Hepatocyte (in vitro differentiated cells): ENCODE measurements around the gene CDK10. TPM values are rescaled to one million over a fixed set of nuclear protein-coding genes. Genes with fewer than 3 reads are reported as not detected.
A peak's percentile ranks its signal among the peaks of the same experiment; 100 is the strongest.

Source experiments
- DNase-seq: peaks from one replicate; pipeline ENCODE4 v3.0.0-alpha.2; 2016; ENCODE audit warnings: low spot score
- H2AFZ ChIP-seq: fragments of 200-600 bp; sonication (generic); 2 replicates; pipeline ENCODE4 v1.6.0; 2016; ENCODE audit warnings: antibody characterized with exemption, mild to moderate bottlenecking
- H3K27ac ChIP-seq: fragments of 200-600 bp; sonication (generic); 2 replicates; pipeline ENCODE4 v1.5.1; 2016; ENCODE audit warnings: mild to moderate bottlenecking
- H3K27me3 ChIP-seq: fragments of 200-600 bp; sonication (generic); 2 replicates; pipeline ENCODE4 v1.6.1; 2016
- H3K36me3 ChIP-seq: fragments of 200-600 bp; sonication (generic); replicated peaks from 2 replicates; pipeline ENCODE4 v1.5.1; 2016; ENCODE audit warnings: low read depth; ENCODE audit not compliant: insufficient read depth
- H3K4me1 ChIP-seq: fragments of 200-600 bp; sonication (generic); 2 replicates; pipeline ENCODE4 v1.5.1; 2016; ENCODE audit warnings: mild to moderate bottlenecking, moderate library complexity; ENCODE audit not compliant: insufficient read depth
- H3K4me2 ChIP-seq: fragments of 200-600 bp; sonication (generic); 2 replicates; pipeline ENCODE4 v1.6.0; 2016
- H3K4me3 ChIP-seq: fragments of 200-600 bp; sonication (generic); 2 replicates; pipeline ENCODE4 v1.5.1; 2016; ENCODE audit warnings: mild to moderate bottlenecking
- H3K79me2 ChIP-seq: fragments of 200-600 bp; sonication (generic); 2 replicates; pipeline ENCODE4 v1.6.0; 2017; ENCODE audit warnings: mild to moderate bottlenecking
- H3K9me2 ChIP-seq: fragments of 200-600 bp; sonication (generic); replicated peaks from 2 replicates; pipeline ENCODE4 v1.6.0; 2017; ENCODE audit warnings: mild to moderate bottlenecking; ENCODE audit not compliant: insufficient read depth
- H3K9me3 ChIP-seq: fragments of 200-600 bp; sonication (generic); 2 replicates; pipeline ENCODE4 v1.5.1; 2016; ENCODE audit warnings: low read depth, mild to moderate bottlenecking
- H4K20me1 ChIP-seq: fragments of 200-600 bp; sonication (generic); 2 replicates; pipeline ENCODE4 v1.6.0; 2016; ENCODE audit warnings: mild to moderate bottlenecking; ENCODE audit not compliant: insufficient read depth, poor library complexity, severe bottlenecking
- EZH2 ChIP-seq: fragments of 200-600 bp; sonication (generic); IDR thresholded peaks from 2 replicates; pipeline ENCODE4 v1.6.1; 2016; ENCODE audit warnings: antibody characterized with exemption, mild to moderate bottlenecking, borderline replicate concordance
- EZH2phosphoT487 ChIP-seq: fragments of 200-600 bp; sonication (generic); IDR thresholded peaks from one replicate; pipeline ENCODE4 v1.6.1; 2018; ENCODE audit warnings: antibody characterized with exemption, mild to moderate bottlenecking, low read depth, moderate library complexity; ENCODE audit not compliant: unreplicated experiment, severe bottlenecking
- WGBS: methylation state at CpG from one replicate; pipeline ENCODE4 v1.1.6; 2016; ENCODE audit warnings: low lambda C conversion rate; ENCODE audit errors: missing lambda C conversion rate; 5-methylcytosine and 5-hydroxymethylcytosine counted together
- polyA plus RNA-seq: library from polyadenylated mRNA; unstranded; fragments of >200 nt; fragmentation: Nextera tagmentation; extraction: Ambion mirVana; gene quantifications from 2 replicates; pipeline ENCODE4 v1.2.1, GENCODE V29; 2016
- total RNA-seq: library from RNA; depleted of rRNA; stranded (reverse); fragments of >200 nt; gene quantifications from 2 replicates; pipeline ENCODE4 v1.2.3, GENCODE V29; 2014
- TF ChIP-seq, protein P1 (sequence below): fragments of 200-600 bp; sonication (generic); IDR thresholded peaks from 2 replicates; pipeline ENCODE4 v1.5.1; 2016; ENCODE audit warnings: antibody characterized with exemption, mild to moderate bottlenecking; ENCODE audit not compliant: poor library complexity

Gene CDK10
- total and polyA plus RNA-seq, 2 experiments from 2014 or later = 70.4 to 155 TPM

DNA sequence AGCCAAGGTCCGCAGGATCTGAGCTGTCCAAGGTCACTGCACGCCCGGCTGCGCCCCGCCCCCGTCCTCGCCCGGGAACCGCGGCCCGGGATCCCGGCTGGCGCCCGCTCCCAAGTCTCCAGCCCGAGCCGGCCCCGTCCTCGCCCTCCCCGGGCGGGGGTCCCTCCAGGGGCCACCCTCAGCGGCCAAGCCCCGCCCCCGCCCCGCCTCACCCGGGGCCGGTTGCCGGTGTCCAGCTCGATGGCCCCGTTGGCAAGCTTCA, 34.0 kb downstream of the CDK10 start:
- Histone ChIP-seq H3K4me3 (peak overlapping the region; percentile 93), H3K27me3 (no peaks in the 10 kb centered on the region), H2AFZ (peak overlapping the region; percentile 92), H3K27ac (peak overlapping the region; percentile 99), H4K20me1 (peaks cover 28% of the 10 kb centered on the region), H3K4me1 (peaks cover 22% of the 10 kb centered on the region), H3K4me2 (peak overlapping the region; percentile 95), H3K36me3 (no peaks in the 10 kb centered on the region), H3K9me3 (no peaks in the 10 kb centered on the region), H3K9me2 (no peaks in the 10 kb centered on the region), H3K79me2 (peaks cover 35% of the 10 kb centered on the region)
- peak; percentile 84 for DNase-seq
- TF ChIP-seq, protein P1, sequence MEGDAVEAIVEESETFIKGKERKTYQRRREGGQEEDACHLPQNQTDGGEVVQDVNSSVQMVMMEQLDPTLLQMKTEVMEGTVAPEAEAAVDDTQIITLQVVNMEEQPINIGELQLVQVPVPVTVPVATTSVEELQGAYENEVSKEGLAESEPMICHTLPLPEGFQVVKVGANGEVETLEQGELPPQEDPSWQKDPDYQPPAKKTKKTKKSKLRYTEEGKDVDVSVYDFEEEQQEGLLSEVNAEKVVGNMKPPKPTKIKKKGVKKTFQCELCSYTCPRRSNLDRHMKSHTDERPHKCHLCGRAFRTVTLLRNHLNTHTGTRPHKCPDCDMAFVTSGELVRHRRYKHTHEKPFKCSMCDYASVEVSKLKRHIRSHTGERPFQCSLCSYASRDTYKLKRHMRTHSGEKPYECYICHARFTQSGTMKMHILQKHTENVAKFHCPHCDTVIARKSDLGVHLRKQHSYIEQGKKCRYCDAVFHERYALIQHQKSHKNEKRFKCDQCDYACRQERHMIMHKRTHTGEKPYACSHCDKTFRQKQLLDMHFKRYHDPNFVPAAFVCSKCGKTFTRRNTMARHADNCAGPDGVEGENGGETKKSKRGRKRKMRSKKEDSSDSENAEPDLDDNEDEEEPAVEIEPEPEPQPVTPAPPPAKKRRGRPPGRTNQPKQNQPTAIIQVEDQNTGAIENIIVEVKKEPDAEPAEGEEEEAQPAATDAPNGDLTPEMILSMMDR = no peak
- TF ChIP-seq EZH2 = no peak
- WGBS = 0% methylated on average over 5 of the region's 29 CpGs

DNA sequence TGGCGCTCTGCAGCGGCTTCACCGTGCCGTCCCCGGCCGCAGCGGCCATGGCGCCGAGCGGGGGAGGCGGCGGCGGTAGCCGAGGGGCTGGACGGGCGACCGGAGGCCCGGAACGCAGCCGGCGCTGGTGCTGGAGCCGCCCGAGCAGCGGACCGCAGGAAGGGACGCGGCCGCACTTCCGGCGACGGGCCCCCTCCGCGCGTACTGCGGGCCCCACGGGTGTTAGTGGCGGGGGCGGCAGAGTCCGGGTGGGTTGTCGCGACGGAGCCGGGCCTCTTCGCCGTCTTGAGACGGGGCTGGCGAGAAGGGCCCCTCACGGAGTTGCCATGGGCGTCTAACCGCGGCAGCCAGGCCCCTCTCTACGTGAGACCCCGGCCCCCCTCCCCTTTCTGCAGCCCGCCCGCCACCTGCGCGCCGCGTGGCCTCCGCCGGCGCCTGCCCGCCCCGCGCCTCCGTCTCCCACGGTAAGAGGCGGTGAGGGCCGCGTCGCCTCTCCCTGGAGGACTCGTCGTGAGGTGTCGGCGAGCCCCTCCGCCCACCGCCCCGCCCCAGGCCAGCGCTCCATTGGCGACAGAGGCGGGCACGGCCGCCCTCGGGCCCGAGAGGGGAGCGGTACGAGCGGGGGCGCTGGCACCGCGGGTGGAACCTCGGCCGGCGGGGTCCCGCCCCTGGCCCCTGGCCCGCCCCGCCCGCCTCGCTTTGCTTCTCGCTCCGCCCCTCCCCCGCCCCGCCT, 34.5 kb downstream of the CDK10 start, which contains the start of the genes VPS9D1 and ZNF276:
VPS9D1 (minus strand) TSS at position 86 of the 733 bp plus-strand sequence; CDS start at position 49, 37 bp downstream.
ZNF276 (plus strand) TSS at position 725 of the 733 bp plus-strand sequence. CDS start 104 bp downstream, outside the sequence.
- WGBS = 1% methylated on average over 34 of the region's 103 CpGs

DNA sequence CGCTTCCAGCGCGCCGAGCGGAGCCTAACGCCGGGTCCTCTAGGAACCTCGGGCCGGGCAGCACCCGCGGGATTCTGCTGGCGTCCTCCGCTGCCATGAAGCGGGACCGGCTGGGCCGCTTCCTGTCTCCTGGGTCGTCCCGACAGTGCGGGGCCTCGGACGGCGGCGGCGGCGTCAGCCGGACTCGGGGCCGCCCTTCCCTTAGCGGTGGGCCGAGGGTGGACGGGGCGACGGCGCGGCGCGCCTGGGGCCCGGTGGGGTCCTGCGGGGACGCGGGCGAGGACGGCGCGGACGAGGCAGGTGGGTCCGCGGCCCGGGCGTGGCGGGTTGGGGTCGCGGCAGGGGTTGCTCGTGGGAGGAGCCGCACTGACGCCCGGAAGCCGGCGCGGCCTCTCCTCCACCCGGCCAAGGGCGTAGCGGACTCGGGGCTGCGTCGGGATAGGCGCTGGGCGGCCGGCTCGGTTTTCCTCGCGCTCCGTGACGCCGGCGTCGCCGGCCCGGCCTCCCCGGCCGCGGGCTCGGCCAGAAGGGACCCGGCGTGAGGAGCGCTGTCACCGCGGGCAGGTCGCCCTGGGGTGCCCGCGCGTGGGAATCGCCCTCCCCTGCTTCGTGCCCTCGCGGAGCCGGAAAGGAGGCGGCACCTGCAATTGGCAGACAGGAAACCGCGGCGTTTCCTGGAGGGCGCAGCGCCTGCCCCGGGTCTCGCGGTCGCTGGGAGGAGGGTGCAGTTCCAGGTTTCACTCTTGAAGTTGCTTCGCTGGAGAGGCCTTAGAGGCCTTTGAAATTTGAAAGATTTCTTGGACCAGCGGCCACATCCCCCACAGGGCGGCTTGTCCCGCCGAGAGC, 35.3 kb downstream of the CDK10 start:
- H2AFZ ChIP-seq = peak overlapping the region; percentile 4
- H3K4me2 ChIP-seq = peak overlapping the region; percentile 95
- H3K9me2 ChIP-seq = no peaks in the 10 kb centered on the region
- no peaks in the 10 kb centered on the region for H3K9me3 ChIP-seq
- H3K79me2 ChIP-seq = peaks cover 35% of the 10 kb centered on the region
- H3K4me3 ChIP-seq = peak overlapping the region; percentile 93
- H3K27ac ChIP-seq = peak overlapping the region; percentile 99
- TF ChIP-seq, protein P1 = no peak
- TF ChIP-seq EZH2 = no peak
- no peak for TF ChIP-seq EZH2phosphoT487
- peaks cover 22% of the 10 kb centered on the region for H3K4me1 ChIP-seq
- no peaks in the 10 kb centered on the region for H3K27me3 ChIP-seq
- H4K20me1 ChIP-seq = peaks cover 28% of the 10 kb centered on the region
- no peaks in the 10 kb centered on the region for H3K36me3 ChIP-seq
- peak; percentile 62 for DNase-seq
- 2% methylated on average over 65 of the region's 112 CpGs for WGBS

More for the DNA sequence above, 34.5 kb downstream of the CDK10 start, which contains the start of the genes VPS9D1 and ZNF276:
- H4K20me1 ChIP-seq = peaks cover 28% of the 10 kb centered on the region
- H3K27me3 ChIP-seq = no peaks in the 10 kb centered on the region
- H3K9me3 ChIP-seq = no peaks in the 10 kb centered on the region
- peak within 1 kb of the TSS; percentile 93 for H3K4me3 ChIP-seq
- peaks cover 22% of the 10 kb centered on the region for H3K4me1 ChIP-seq
- DNase-seq = peak; percentile 95
- peak within 1 kb of the TSS; percentile 95 for H3K4me2 ChIP-seq
- peak within 1 kb of the TSS; percentile 99 for H3K27ac ChIP-seq
- TF ChIP-seq, protein P1 = no peak
- TF ChIP-seq EZH2 (no peak), EZH2phosphoT487 (no peak)
- H3K79me2 ChIP-seq = peaks cover 35% of the 10 kb centered on the region
- no peaks in the 10 kb centered on the region for H3K9me2 ChIP-seq
- no peaks in the 10 kb centered on the region for H3K36me3 ChIP-seq
- H2AFZ ChIP-seq = peak within 1 kb of the TSS; percentile 92
